ENCODE results near the gene CRYM.
A peak's percentile ranks its signal among the peaks of the same experiment; 100 is the strongest.
"Not testable (repeated sequence)": the region's sequence is repeated elsewhere in the genome, so short reads cannot be mapped to it uniquely, and the experiment has no call there.

CRYM gene

GRCh38 chr16:21277927-21278706 lies at the start of gene CRYM:
CRYM (minus strand) TSS chr16:21278290; CDS start chr16:21278251, 39 bp downstream.
- H3K4me3 ChIP-seq (ENCODE audit: low read depth, low read length): peak within 1 kb of the TSS; percentile 47
- no peak for DNase-seq (ENCODE audit: low read depth)

GRCh38 chr16:21327046-21327445 lies 49.0 kb upstream of the CRYM start:
- TF ChIP-seq, protein P1, sequence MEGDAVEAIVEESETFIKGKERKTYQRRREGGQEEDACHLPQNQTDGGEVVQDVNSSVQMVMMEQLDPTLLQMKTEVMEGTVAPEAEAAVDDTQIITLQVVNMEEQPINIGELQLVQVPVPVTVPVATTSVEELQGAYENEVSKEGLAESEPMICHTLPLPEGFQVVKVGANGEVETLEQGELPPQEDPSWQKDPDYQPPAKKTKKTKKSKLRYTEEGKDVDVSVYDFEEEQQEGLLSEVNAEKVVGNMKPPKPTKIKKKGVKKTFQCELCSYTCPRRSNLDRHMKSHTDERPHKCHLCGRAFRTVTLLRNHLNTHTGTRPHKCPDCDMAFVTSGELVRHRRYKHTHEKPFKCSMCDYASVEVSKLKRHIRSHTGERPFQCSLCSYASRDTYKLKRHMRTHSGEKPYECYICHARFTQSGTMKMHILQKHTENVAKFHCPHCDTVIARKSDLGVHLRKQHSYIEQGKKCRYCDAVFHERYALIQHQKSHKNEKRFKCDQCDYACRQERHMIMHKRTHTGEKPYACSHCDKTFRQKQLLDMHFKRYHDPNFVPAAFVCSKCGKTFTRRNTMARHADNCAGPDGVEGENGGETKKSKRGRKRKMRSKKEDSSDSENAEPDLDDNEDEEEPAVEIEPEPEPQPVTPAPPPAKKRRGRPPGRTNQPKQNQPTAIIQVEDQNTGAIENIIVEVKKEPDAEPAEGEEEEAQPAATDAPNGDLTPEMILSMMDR (IDR thresholded peaks at IDR 0.05; ENCODE audit: control insufficient read depth, extremely low read depth, insufficient read depth): no peak
- DNase-seq (ENCODE audit: low read depth): no peak

More at GRCh38 chr16:21277927-21278706, at the start of gene CRYM:
- TF ChIP-seq, protein P1 (IDR thresholded peaks at IDR 0.05; ENCODE audit: control insufficient read depth, extremely low read depth, insufficient read depth): peak; percentile 84

GRCh38 chr16:21326459-21326858 lies 48.4 kb upstream of the CRYM start:
- DNase-seq (ENCODE audit: low read depth): peak; percentile 47
- TF ChIP-seq, protein P1 (IDR thresholded peaks at IDR 0.05; ENCODE audit: control insufficient read depth, extremely low read depth, insufficient read depth): no peak
- no peak overlapping the region for H3K4me3 ChIP-seq (ENCODE audit: low read depth, low read length)

More at GRCh38 chr16:21327046-21327445, 49.0 kb upstream of the CRYM start:
- H3K4me3 ChIP-seq (ENCODE audit: low read depth, low read length): no peak overlapping the region

GRCh38 chr16:21324267-21324666 lies 46.2 kb upstream of the CRYM start:
- no peak for DNase-seq (ENCODE audit: low read depth)
- TF ChIP-seq, protein P1 (IDR thresholded peaks at IDR 0.05; ENCODE audit: control insufficient read depth, extremely low read depth, insufficient read depth): no peak

DNA sequence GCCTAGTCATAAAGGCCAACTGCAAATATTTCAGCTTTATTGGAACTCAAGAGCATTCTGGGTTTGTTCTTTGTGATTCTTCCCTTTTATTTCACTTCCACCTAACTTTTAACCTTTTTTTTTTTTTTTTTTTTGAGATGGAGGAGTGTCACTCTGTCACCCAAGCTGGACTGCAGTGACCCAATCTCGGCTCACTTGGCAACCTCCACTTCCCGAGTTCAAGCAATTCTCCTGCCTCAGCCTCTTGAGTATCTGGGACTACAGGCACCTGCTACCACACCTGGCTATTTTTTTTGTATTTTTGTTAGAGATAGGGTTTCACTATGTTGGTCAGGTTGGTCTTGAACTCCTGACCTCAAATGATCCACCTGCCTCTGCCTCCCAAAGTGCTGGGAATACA lies 44.2 kb upstream of the CRYM start:
- DNase-seq (ENCODE audit: low read depth): not testable (repeated sequence)

More at GRCh38 chr16:21324267-21324666, 46.2 kb upstream of the CRYM start:
- H3K4me3 ChIP-seq (ENCODE audit: low read depth, low read length): no peak overlapping the region

DNA sequence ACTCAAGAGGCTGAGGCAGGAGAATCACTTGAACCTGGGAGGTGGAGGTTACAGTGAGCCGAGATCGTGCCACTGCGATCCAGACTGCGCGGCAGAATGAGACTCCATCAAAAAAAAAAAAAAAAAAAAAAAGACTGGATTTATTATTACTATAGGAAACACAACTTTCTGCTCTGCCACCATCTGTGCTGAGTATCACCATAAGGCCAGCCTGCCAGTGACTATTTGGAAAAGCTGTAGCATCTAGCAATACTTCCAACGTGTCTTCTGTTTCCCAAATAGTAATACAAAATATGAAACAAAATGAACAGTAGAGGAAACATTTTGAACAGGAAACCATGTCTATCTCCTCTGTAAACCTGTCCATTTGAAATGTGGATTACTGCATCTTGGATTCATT lies 43.6 kb upstream of the CRYM start:
- H3K4me3 ChIP-seq (ENCODE audit: low read depth, low read length): no peak overlapping the region
- TF ChIP-seq, protein P1 (IDR thresholded peaks at IDR 0.05; ENCODE audit: control insufficient read depth, extremely low read depth, insufficient read depth): no peak
- no peak for DNase-seq (ENCODE audit: low read depth)

More for the DNA sequence above, 44.2 kb upstream of the CRYM start:
- H3K4me3 ChIP-seq (ENCODE audit: low read depth, low read length): not testable (repeated sequence)

DNA sequence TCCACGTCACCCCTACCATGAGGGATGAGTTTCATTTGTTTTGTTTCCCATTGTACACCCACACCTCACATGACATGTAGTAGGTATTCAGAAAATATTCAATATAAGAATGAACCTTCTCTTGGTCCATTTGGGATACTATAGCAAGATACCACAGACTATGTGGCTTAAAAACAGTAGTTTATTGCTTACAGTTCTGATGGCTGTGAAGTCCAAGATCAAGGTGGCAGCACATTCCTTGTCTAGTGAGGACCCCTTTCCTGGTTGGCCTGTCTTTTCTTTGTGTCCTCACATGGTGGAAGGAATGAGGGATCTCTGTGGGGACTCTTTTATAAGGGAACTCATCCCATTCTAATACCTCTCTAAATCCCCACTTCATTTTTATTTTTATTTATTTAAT lies 36.2 kb upstream of the CRYM start:
- TF ChIP-seq, protein P1 (IDR thresholded peaks at IDR 0.05; ENCODE audit: control insufficient read depth, extremely low read depth, insufficient read depth): no peak
- H3K4me3 ChIP-seq (ENCODE audit: low read depth, low read length): no peak overlapping the region
- DNase-seq (ENCODE audit: low read depth): no peak

GRCh38 chr16:21312863-21313372 lies 34.8 kb upstream of the CRYM start:
- H3K4me3 ChIP-seq (ENCODE audit: low read depth, low read length); DNase-seq (ENCODE audit: low read depth): not testable (repeated sequence)

- not testable (repeated sequence) for H3K4me3 ChIP-seq (ENCODE audit: low read depth, low read length); DNase-seq (ENCODE audit: low read depth)
Observed at GRCh38 chr16:21312046-21312445, 34.0 kb upstream of the CRYM start.

DNA sequence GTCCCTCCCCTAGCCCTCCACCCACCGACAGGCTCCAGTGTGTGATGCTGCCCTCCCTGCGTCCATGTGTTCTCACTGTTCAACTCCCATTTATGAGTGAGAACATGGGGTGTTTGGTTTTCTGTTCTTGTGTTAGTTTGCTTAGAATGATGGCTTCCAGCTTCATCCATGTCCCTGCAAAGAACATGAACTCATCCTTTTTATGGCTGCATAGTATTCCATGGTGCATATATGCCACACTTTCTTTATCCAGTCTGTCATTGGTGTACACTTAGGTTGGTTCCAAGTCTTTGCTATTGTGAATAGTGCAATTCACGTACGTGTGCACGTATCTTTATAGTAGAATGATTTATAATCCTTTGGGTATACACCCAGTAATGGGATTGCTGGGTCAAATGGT lies 28.6 kb upstream of the CRYM start:
- not testable (repeated sequence) for H3K4me3 ChIP-seq (ENCODE audit: low read depth, low read length); DNase-seq (ENCODE audit: low read depth)

Data from LNCaP clone FGC (cell line).